IgD-negative memory B cell (primary cell): ENCODE measurements around the gene GALNT1. TPM values are rescaled to one million over a fixed set of nuclear protein-coding genes. Genes with fewer than 3 reads are reported as not detected.

Experiments
- H3K27ac Mint-ChIP-seq, 3 donors: one replicate each; pipeline ENCODE4 v1.8.0; 2020 to 2022; ENCODE audit warnings: mild to moderate bottlenecking in 3 of 3, mixed read lengths in 3 of 3, moderate library complexity in 1 of 3
- H3K27me3 Mint-ChIP-seq: one replicate; pipeline ENCODE4 v1.8.0; 2021; ENCODE audit warnings: mixed read lengths
- H3K36me3 Mint-ChIP-seq: one replicate; pipeline ENCODE4 v1.8.0; 2020; ENCODE audit warnings: mild to moderate bottlenecking, mixed read lengths
- H3K4me1 Mint-ChIP-seq, 3 donors: one replicate each; pipeline ENCODE4 v1.8.0; 2020 to 2022; ENCODE audit warnings: mixed read lengths in 3 of 3, mild to moderate bottlenecking in 1 of 3
- H3K4me3 Mint-ChIP-seq, 4 donors: one replicate each; pipeline ENCODE4 v1.8.0; 2020 to 2022; ENCODE audit warnings: mild to moderate bottlenecking in 4 of 4, mixed read lengths in 4 of 4, moderate library complexity in 3 of 4
- H3K9me3 Mint-ChIP-seq, 3 donors: one replicate each; pipeline ENCODE4 v1.8.0; 2020 to 2021; ENCODE audit warnings: mixed read lengths in 3 of 3, mild to moderate bottlenecking in 1 of 3
- polyA plus RNA-seq: library from polyadenylated mRNA; unstranded; fragments of 300-500 nt; fragmentation: Illumina TruSeq; gene quantifications from one replicate; pipeline ENCODE4 v1.2.3, GENCODE V29; 2021

Gene GALNT1
- polyA plus RNA-seq, 1 donor from 2014 or later: 15.5 TPM

GRCh38 chr18:35618289-35618688 is 36.7 kb downstream of the GALNT1 start:
- no peaks in the 10 kb centered on the region for H3K9me3 Mint-ChIP-seq
- H3K4me3 Mint-ChIP-seq: no peak overlapping the region
- H3K27ac Mint-ChIP-seq: no peak overlapping the region
- peaks cover 5% of the 10 kb centered on the region for H3K36me3 Mint-ChIP-seq
- H3K27me3 Mint-ChIP-seq: no peaks in the 10 kb centered on the region
- H3K4me1 Mint-ChIP-seq: peaks cover 17 to 22% (median 20%) of the 10 kb centered on the region in 3 donors

GRCh38 chr18:35618696-35619095 is 37.2 kb downstream of the GALNT1 start:
- Mint-ChIP-seq H3K4me3 (no peak overlapping the region), H3K4me1 (peaks cover 20 to 25% (median 24%) of the 10 kb centered on the region in 3 donors), H3K9me3 (no peaks in the 10 kb centered on the region), H3K27ac (no peak overlapping the region), H3K27me3 (no peaks in the 10 kb centered on the region), H3K36me3 (peaks cover 5% of the 10 kb centered on the region)

GRCh38 chr18:35619464-35619863 is 37.9 kb downstream of the GALNT1 start:
- Mint-ChIP-seq H3K27ac (no peak overlapping the region), H3K4me1 (peaks cover 26 to 32% (median 31%) of the 10 kb centered on the region in 3 donors), H3K27me3 (no peaks in the 10 kb centered on the region), H3K4me3 (peak overlapping the region in 1 of 4 donors; percentile 28), H3K36me3 (peaks cover 5% of the 10 kb centered on the region), H3K9me3 (no peaks in the 10 kb centered on the region)

GRCh38 chr18:35619941-35620340 is 38.4 kb downstream of the GALNT1 start:
- Mint-ChIP-seq H3K27me3 (no peaks in the 10 kb centered on the region), H3K4me1 (peaks cover 26 to 33% (median 31%) of the 10 kb centered on the region in 3 donors), H3K27ac (no peak overlapping the region), H3K36me3 (peaks cover 5% of the 10 kb centered on the region), H3K9me3 (no peaks in the 10 kb centered on the region), H3K4me3 (no peak overlapping the region)

- Mint-ChIP-seq H3K27ac (no peak overlapping the region), H3K27me3 (no peaks in the 10 kb centered on the region), H3K36me3 (peaks cover 5% of the 10 kb centered on the region), H3K9me3 (peaks cover 0 to 2% (median 0%) of the 10 kb centered on the region in 3 donors), H3K4me1 (peaks cover 24 to 33% (median 25%) of the 10 kb centered on the region in 3 donors), H3K4me3 (no peak overlapping the region)
Observed at GRCh38 chr18:35620765-35621164, 39.2 kb downstream of the GALNT1 start.

- H3K4me1 Mint-ChIP-seq: peaks cover 23 to 38% (median 29%) of the 10 kb centered on the region in 3 donors
- H3K36me3 Mint-ChIP-seq: peaks cover 9% of the 10 kb centered on the region
- H3K27ac Mint-ChIP-seq: no peak overlapping the region
- peaks cover 0 to 2% (median 0%) of the 10 kb centered on the region in 3 donors for H3K9me3 Mint-ChIP-seq
- no peaks in the 10 kb centered on the region for H3K27me3 Mint-ChIP-seq
- peak overlapping the region in 2 of 4 donors; percentile 31 to 46 for H3K4me3 Mint-ChIP-seq
Observed at GRCh38 chr18:35623255-35623654, 41.7 kb downstream of the GALNT1 start.

GRCh38 chr18:35624146-35624545 is 42.6 kb downstream of the GALNT1 start:
- Mint-ChIP-seq H3K27ac (peak overlapping the region in 1 of 3 donors; percentile 68), H3K4me1 (peaks cover 22 to 38% (median 29%) of the 10 kb centered on the region in 3 donors), H3K4me3 (peak overlapping the region in 1 of 4 donors; percentile 42), H3K9me3 (peaks cover 0 to 2% (median 0%) of the 10 kb centered on the region in 3 donors), H3K27me3 (no peaks in the 10 kb centered on the region), H3K36me3 (peaks cover 9% of the 10 kb centered on the region)

- H3K27me3 Mint-ChIP-seq: no peaks in the 10 kb centered on the region
- peak overlapping the region in 2 of 4 donors; percentile 5 to 44 for H3K4me3 Mint-ChIP-seq
Observed at GRCh38 chr18:35625232-35625631, 43.7 kb downstream of the GALNT1 start.

GRCh38 chr18:35633761-35634160 is 52.2 kb downstream of the GALNT1 start:
- Mint-ChIP-seq H3K9me3 (peaks cover 3 to 6% (median 3%) of the 10 kb centered on the region in 3 donors), H3K36me3 (peaks cover 17% of the 10 kb centered on the region), H3K27ac (no peak overlapping the region), H3K27me3 (no peaks in the 10 kb centered on the region), H3K4me3 (no peak overlapping the region), H3K4me1 (peaks cover 3 to 4% (median 4%) of the 10 kb centered on the region in 3 donors)

More at GRCh38 chr18:35625232-35625631, 43.7 kb downstream of the GALNT1 start:
- Mint-ChIP-seq H3K27ac (no peak overlapping the region), H3K9me3 (peaks cover 0 to 2% (median 2%) of the 10 kb centered on the region in 3 donors), H3K4me1 (peaks cover 20 to 31% (median 25%) of the 10 kb centered on the region in 3 donors), H3K36me3 (peaks cover 7% of the 10 kb centered on the region)

GRCh38 chr18:35634323-35634722 is 52.8 kb downstream of the GALNT1 start:
- peaks cover 18% of the 10 kb centered on the region for H3K36me3 Mint-ChIP-seq
- no peak overlapping the region for H3K4me3 Mint-ChIP-seq
- H3K9me3 Mint-ChIP-seq: peaks cover 3 to 6% (median 3%) of the 10 kb centered on the region in 3 donors
- H3K27ac Mint-ChIP-seq: peak overlapping the region in 1 of 3 donors; percentile 39
- H3K27me3 Mint-ChIP-seq: no peaks in the 10 kb centered on the region
- H3K4me1 Mint-ChIP-seq: peaks cover 3 to 5% (median 4%) of the 10 kb centered on the region in 3 donors

GRCh38 chr18:35635170-35635569 is 53.6 kb downstream of the GALNT1 start:
- Mint-ChIP-seq H3K27ac (no peak overlapping the region), H3K27me3 (no peaks in the 10 kb centered on the region), H3K4me3 (no peak overlapping the region), H3K9me3 (peaks cover 2 to 6% (median 3%) of the 10 kb centered on the region in 3 donors), H3K36me3 (peaks cover 15% of the 10 kb centered on the region), H3K4me1 (peaks cover 3 to 5% (median 4%) of the 10 kb centered on the region in 3 donors)

- Mint-ChIP-seq H3K27ac (peak overlapping the region in 1 of 3 donors; percentile 31), H3K27me3 (no peaks in the 10 kb centered on the region), H3K9me3 (peaks cover 0 to 6% (median 3%) of the 10 kb centered on the region in 3 donors)
Observed at GRCh38 chr18:35637227-35637626, 55.7 kb downstream of the GALNT1 start.

GRCh38 chr18:35639296-35639695 is 57.8 kb downstream of the GALNT1 start:
- H3K36me3 Mint-ChIP-seq: peaks cover 18% of the 10 kb centered on the region
- H3K4me1 Mint-ChIP-seq: peaks cover 7 to 11% (median 10%) of the 10 kb centered on the region in 3 donors
- H3K27me3 Mint-ChIP-seq: no peaks in the 10 kb centered on the region
- no peak overlapping the region for H3K27ac Mint-ChIP-seq
- H3K9me3 Mint-ChIP-seq: peaks cover 0 to 6% (median 3%) of the 10 kb centered on the region in 3 donors
- H3K4me3 Mint-ChIP-seq: no peak overlapping the region

More at GRCh38 chr18:35637227-35637626, 55.7 kb downstream of the GALNT1 start:
- Mint-ChIP-seq H3K4me3 (no peak overlapping the region), H3K36me3 (peaks cover 15% of the 10 kb centered on the region), H3K4me1 (peaks cover 9 to 10% (median 10%) of the 10 kb centered on the region in 3 donors)

- H3K27ac Mint-ChIP-seq: no peak overlapping the region
- peaks cover 0 to 6% (median 3%) of the 10 kb centered on the region in 3 donors for H3K9me3 Mint-ChIP-seq
- no peaks in the 10 kb centered on the region for H3K27me3 Mint-ChIP-seq
- H3K4me3 Mint-ChIP-seq: peak overlapping the region in 1 of 4 donors; percentile 2
- H3K4me1 Mint-ChIP-seq: peaks cover 7 to 19% (median 15%) of the 10 kb centered on the region in 3 donors
- peaks cover 26% of the 10 kb centered on the region for H3K36me3 Mint-ChIP-seq
Observed at GRCh38 chr18:35641467-35641866, 59.9 kb downstream of the GALNT1 start.

GRCh38 chr18:35641916-35642315 is 60.4 kb downstream of the GALNT1 start:
- Mint-ChIP-seq H3K4me3 (no peak overlapping the region), H3K4me1 (peaks cover 10 to 22% (median 18%) of the 10 kb centered on the region in 3 donors), H3K27me3 (no peaks in the 10 kb centered on the region), H3K27ac (no peak overlapping the region), H3K9me3 (peaks cover 0 to 6% (median 3%) of the 10 kb centered on the region in 3 donors), H3K36me3 (peaks cover 30% of the 10 kb centered on the region)

GRCh38 chr18:35642802-35643201 is 61.3 kb downstream of the GALNT1 start:
- peaks cover 27% of the 10 kb centered on the region for H3K36me3 Mint-ChIP-seq
- H3K27ac Mint-ChIP-seq: no peak overlapping the region
- no peaks in the 10 kb centered on the region for H3K27me3 Mint-ChIP-seq
- no peak overlapping the region for H3K4me3 Mint-ChIP-seq
- peaks cover 0 to 3% (median 0%) of the 10 kb centered on the region in 3 donors for H3K9me3 Mint-ChIP-seq
- peaks cover 13 to 26% (median 20%) of the 10 kb centered on the region in 3 donors for H3K4me1 Mint-ChIP-seq
